ENCODE measurements around the gene HOXA10.

The HOXA10 gene

GRCh38 chr7:27129729-27130539, 44.2 kb downstream of the HOXA10 start:
- DNase-seq (ENCODE audit: low read depth) = no peak

DNA sequence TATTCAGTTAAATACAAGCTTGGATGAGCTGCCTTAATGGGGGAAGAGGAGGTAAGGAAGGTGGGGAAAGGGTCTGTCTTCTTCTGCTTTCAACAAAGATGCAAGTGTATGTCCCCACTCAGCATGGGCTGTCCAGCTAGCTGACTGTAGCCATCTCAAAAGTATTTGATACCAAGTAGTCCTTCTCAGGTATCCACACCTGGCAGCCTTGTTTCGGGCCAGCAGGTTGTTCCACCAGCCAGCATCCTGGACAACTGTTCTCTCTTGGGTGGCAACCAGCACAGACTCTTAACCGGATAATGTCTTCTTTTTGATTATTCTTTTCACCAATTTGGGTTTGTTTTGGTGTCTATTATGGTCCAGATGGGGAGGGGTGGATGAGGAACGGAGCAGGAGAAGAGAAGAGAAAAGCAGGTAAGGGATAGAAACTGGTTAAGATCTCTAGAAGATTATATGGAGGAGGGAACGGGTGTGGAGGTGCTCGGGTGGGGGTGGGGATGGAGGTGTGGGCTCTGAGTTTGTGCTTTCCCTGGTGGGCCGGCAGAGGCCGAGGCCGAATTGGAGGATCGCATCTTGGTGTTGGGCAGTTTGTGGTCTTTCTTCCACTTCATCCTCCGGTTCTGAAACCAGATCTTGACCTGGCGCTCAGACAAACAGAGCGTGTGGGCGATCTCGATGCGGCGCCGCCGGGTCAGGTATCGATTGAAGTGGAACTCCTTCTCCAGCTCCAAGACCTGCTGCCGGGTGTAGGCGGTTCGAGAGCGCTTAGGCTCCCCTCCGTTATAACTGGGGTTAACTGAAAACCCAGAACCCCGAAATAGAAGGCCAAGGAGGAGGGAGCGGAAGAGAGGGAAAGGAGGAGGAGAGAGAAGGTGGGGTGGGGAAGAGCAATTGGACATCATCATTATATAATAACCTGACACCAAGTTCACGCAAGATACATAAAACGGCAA, 45.1 kb downstream of the HOXA10 start:
- DNase-seq (ENCODE audit: low read depth) = no peak

DNA sequence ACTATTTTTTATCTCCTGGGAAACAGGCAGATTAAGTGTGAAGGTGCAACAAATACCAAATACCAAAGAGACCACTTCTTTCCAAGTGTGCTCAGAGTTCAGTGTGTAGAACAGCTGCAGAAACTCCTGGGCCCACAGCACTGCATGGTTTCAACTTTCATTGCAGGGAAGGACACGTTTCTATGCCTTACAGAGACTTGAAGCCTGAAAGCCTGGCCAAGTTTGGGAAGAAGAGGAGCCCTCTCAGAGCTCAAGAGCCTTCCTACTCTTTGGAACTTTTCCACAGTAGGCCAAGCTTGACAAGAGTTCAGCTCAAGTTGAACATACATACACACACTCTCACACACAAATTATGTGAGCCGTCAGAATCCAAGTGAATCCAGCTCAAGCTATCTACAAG, 46.1 kb downstream of the HOXA10 start:
- no peak for DNase-seq (ENCODE audit: low read depth)

- no peak for DNase-seq (ENCODE audit: low read depth)
Measured at GRCh38 chr7:27126596-27127327, 47.4 kb downstream of the HOXA10 start.

- DNase-seq (ENCODE audit: low read depth) = no peak
Measured at GRCh38 chr7:27125986-27126394, 48.1 kb downstream of the HOXA10 start.

DNA sequence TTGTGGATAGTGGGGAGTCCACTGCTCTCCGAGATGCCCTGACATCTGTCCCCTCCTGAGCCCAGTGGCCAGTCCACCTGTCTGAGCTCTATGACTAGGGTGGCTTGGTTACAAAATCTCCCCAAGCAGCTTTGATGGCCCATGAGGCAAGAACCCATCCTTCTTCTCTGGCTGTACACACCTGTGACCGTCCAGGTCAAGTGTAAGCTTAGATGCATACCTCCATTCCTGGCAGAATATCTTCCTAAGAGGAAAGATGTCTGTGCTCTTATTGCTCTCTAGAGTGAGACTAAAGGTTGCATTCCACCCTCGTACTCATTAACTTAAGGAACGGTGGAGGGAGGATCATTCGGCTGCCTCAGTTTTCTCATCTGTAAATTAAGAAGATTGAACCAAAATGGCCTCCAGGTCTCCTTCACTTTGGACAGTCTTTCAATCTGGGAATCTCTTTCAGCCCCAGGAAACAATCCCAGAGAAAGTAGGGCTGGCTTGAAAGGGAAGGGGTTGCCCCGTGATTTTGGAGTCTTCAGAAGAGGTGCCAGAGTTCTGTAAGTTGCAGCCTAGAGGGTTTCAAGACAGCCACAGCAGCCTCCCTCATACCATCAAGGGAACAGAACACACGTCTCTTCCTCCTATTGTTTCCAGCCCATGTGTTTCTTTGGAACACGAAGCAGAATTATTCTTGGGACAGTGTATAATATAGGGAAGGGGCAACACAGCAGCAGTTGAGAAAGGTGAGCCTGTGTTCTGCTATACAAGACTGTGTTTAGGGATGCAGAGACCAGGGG, 49.0 kb downstream of the HOXA10 start:
- no peak for DNase-seq (ENCODE audit: low read depth)

- no peak for DNase-seq (ENCODE audit: low read depth)
Measured at GRCh38 chr7:27124096-27124901, 49.8 kb downstream of the HOXA10 start.

DNA sequence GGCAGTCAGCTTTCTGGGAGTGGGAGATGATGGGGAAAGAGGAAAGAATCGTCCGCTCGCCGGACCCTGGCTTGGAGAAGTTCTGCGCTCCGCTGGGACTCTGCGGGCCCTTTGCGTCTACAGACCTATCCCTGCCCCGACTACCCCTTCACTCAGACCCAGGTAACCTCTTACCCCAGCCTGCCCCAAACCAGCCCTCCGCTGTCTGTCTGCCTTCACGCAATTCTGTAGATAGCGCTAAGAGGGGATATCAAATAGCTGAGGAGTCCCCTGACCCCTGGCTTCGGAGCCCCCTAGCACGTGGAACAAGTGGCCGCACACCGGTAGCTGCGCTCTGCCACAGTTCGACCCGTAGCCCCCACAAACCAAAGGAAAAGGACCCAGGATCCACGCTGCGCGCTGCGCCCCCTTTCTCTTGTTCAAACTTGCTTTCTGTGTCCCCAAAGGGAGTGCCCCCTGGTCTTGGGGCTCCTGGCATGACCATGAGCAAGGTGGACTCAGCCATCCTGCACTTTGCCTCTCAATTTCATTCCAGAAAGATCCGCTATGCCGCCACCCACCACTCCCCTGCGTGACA, 50.6 kb downstream of the HOXA10 start:
- no peak for DNase-seq (ENCODE audit: low read depth)

- no peak for DNase-seq (ENCODE audit: low read depth)
Measured at GRCh38 chr7:27123007-27123476, 51.1 kb downstream of the HOXA10 start.

DNA sequence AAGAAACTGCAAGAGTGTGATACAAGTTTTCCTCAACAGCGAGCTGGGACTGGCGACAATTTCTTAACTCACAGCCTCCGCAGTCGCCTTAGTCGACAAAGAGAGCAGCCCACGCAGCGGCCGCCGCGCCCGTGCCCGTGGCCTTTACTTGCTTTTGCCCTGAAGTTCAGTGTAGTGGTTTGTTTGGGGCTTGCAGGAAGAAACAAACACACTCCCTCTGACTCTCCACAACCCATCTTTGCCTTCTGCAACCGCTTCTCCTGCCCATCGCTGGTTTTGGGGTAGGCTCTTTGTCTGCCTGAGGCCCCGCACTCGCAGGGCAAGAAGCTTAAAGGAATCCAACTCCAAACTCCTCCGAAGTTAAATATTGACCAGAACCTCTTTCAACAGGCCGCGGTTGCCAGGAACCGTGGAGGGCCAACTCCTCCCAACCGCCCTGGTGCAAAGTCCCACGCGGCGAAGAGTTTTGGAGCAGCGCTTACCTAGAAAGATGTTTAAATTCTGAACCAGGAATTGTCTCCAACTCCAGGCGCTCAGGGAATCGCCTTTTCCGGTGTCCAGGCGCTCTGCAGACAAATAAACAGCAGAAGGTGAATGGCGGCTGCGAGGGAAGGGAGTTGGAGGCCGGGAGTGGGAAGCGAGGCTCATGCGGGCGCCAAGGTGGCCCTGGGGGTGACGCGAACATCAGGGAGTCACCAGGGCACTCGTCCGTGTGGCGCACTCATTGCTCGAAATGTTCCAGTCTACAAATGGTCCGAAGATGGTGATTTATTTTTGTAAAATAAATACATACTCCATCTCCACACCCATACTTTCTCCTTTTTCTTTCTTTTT, 51.8 kb downstream of the HOXA10 start:
- no peak for DNase-seq (ENCODE audit: low read depth)

- no peak for DNase-seq (ENCODE audit: low read depth)
Measured at GRCh38 chr7:27121684-27122076, 52.4 kb downstream of the HOXA10 start.

Data from non-pigmented ciliary epithelial cell (primary cell).